Psoas muscle (tissue), 8 donors: ENCODE measurements around the gene HSPG2. TPM values are rescaled to one million over a fixed set of nuclear protein-coding genes. Genes with fewer than 3 reads are reported as not detected.

Experiments used
- ATAC-seq, 4 donors: fragments of 200-7000 bp; cut with Tn5 transposase; one replicate each; pipeline ENCODE4 v1.9.1; 2020; ENCODE audit warnings: moderate library complexity in 3 of 4, mild to moderate bottlenecking in 2 of 4
- DNase-seq, 2 donors: peaks; one replicate each; pipeline ENCODE4 v3.0.0-alpha.2; 2020
- H3K27ac ChIP-seq: fragments of 200-600 bp; one replicate; pipeline ENCODE4 v1.8.0; 2022
- H3K27me3 ChIP-seq, 3 donors: fragments of 200-600 bp in 1 of 3; one replicate each; pipeline versions ENCODE4 v1.6.1 to v1.8.0; 2013 to 2022; ENCODE audit warnings: low read length in 2 of 3, mild to moderate bottlenecking in 2 of 3, moderate library complexity in 1 of 3; ENCODE audit not compliant: insufficient read depth in 3 of 3
- H3K36me3 ChIP-seq, 2 donors: fragments of 200-600 bp in 1 of 2; one replicate each; pipeline versions ENCODE4 v1.6.1 to v1.8.0; 2013 to 2022; ENCODE audit warnings: low read depth in 1 of 2, mild to moderate bottlenecking in 1 of 2, moderate library complexity in 1 of 2; ENCODE audit not compliant: insufficient read depth in 1 of 2
- H3K4me1 ChIP-seq: fragments of 200-600 bp; one replicate; pipeline ENCODE4 v1.8.0; 2022
- H3K4me3 ChIP-seq: fragments of 200-600 bp; one replicate; pipeline ENCODE4 v1.8.0; 2022; ENCODE audit warnings: mild to moderate bottlenecking
- H3K9me3 ChIP-seq: fragments of 200-600 bp; one replicate; pipeline ENCODE4 v1.8.0; 2022
- WGBS, 3 donors: extraction: QIAGEN DNeasy Blood & Tissue Kit; methylation state at CpG; one replicate each; pipeline versions ENCODE4 v1.1.6 to v1.1.7; 2013; 5-methylcytosine and 5-hydroxymethylcytosine counted together
- intact Hi-C, 2 donors: fragments of 100-400 bp; cut with DNase I; formaldehyde crosslinking; loops; one replicate each; pipeline versions ENCODE4 v1.11.0 to v1.14.2; 2022
- polyA plus RNA-seq, 3 donors: library from polyadenylated mRNA; stranded (reverse); fragments of 200-250 nt; gene quantifications; one replicate each; pipeline ENCODE4 v1.2.3, GENCODE V29; 2013
- total RNA-seq, 4 donors: library from RNA; stranded (reverse); fragmentation: NEBNext Ultra II Directional in 2 of 4; extraction: Animal tissue kit (Norgen Biotek cat#: 25700) in 2 of 4; gene quantifications; one replicate each; pipeline versions ENCODE4 v1.2.1 to v1.2.4, GENCODE V29; 2021 to 2023
- TF ChIP-seq, protein P1 (sequence below): fragments of 200-600 bp; IDR thresholded peaks from one replicate; pipeline ENCODE4 v1.8.0; 2022; ENCODE audit warnings: antibody characterized with exemption
- donor health status: healthy with polysubstance abuse.
- donor health status: DM: no; HTN: no; CAD: no; lungs with moderate emphysema.
- donor health status: Bipolar disorder and iron deficiency.
- donor health status: healthy.
- donor health status: DM: yes; HTN: yes; CAD: no.
- donor health status: DM: no; HTN: no; CAD: no.
- donor health status: DM: no; HTN: no; CAD: no.
- donor health status: DM: yes; HTN: yes; CAD: no.

HSPG2 gene
- total and polyA plus RNA-seq, 7 donors = 24.5 to 168 (median 102) TPM

DNA sequence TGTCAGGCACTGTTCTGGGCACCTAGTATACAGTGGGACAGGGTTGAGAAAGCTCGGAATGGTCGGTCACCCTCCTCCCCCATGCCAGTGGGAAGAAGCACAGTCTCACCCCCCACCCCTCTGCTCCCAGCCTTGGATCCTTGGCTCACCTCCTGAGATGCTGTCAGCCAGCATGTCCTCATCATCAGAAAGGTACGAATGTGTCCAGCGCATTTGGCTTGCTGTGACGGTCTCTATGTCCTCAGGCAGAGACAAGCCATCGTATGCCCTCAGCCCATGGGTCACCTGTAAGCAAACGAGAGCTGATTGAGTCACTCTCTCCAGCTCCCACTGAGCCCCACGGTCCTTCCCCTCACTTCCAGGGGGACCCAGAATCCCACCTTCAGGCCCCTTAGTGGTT, 41.1 kb downstream of the HSPG2 start:
- no peak overlapping the region for H3K4me3 ChIP-seq
- H3K36me3 ChIP-seq = peaks cover 0 to 30% of the 10 kb centered on the region in 2 donors
- peak overlapping the region; percentile 53 for H3K27ac ChIP-seq
- TF ChIP-seq, protein P1, sequence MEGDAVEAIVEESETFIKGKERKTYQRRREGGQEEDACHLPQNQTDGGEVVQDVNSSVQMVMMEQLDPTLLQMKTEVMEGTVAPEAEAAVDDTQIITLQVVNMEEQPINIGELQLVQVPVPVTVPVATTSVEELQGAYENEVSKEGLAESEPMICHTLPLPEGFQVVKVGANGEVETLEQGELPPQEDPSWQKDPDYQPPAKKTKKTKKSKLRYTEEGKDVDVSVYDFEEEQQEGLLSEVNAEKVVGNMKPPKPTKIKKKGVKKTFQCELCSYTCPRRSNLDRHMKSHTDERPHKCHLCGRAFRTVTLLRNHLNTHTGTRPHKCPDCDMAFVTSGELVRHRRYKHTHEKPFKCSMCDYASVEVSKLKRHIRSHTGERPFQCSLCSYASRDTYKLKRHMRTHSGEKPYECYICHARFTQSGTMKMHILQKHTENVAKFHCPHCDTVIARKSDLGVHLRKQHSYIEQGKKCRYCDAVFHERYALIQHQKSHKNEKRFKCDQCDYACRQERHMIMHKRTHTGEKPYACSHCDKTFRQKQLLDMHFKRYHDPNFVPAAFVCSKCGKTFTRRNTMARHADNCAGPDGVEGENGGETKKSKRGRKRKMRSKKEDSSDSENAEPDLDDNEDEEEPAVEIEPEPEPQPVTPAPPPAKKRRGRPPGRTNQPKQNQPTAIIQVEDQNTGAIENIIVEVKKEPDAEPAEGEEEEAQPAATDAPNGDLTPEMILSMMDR = no peak
- intact Hi-C loops = loop anchor here (5.0 kb wide), 2 partner anchors 36 to 66 kb away; no protein-coding TSS in a partner anchor
- H3K4me1 ChIP-seq = peaks cover 57% of the 10 kb centered on the region
- no peaks in the 10 kb centered on the region for H3K9me3 ChIP-seq
- no peaks in the 10 kb centered on the region for H3K27me3 ChIP-seq
- DNase-seq (peak in 1 of 2 donors; percentile 70), ATAC-seq (peak; percentile 16 to 65 (median 56))
- WGBS, 3 donors = 49 to 55% (median 49%) methylated on average over 8 of the region's 8 CpGs

DNA sequence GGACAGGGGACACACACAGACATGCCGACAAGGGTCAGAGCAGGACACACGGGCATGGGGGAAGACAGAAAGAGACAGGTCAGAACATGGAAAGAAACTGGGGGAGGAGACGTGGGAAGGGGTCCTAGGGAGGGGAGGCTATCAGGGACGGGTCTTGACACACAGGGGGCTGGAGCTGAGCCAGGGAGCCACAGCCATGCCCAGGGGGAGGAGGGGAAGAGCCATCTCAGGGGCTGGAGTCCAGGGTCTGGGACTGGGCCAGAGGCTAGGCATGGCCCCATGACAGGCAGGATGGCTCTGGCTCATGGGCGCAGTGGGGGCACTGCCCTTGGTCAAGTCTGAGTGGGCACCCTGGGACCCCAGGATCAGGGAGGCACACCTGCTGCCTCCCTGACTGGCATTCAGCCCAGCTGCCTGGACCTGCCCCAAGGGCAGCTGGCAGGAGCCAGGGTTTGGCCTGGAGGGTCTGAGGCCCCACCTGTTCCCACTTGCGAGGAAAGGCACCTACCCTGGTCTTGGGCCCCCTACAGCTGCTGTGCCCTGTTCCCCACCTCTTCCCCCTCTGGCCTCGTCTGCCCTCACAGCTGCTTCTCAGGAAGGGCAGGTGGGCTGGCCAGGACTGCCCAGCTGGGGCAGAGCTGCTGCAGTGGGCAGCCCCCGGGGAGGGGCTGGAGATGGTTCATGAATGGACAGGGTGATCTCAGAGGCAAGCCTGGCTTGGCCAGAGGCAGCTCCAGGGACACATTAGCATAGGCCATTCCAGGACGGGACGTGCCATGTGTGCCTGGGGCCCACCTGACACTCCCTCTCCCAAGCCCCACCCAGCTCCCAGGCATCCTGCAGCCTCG, 42.9 kb downstream of the HSPG2 start:
- DNase-seq (peak in 1 of 2 donors; percentile 77), ATAC-seq (peak; percentile 25 to 71 (median 56))
- TF ChIP-seq, protein P1 = no peak
- intact Hi-C loops = no loop called here
- Histone ChIP-seq H3K4me1 (peaks cover 42% of the 10 kb centered on the region), H3K27ac (peak overlapping the region; percentile 39), H3K36me3 (peaks cover 0 to 47% of the 10 kb centered on the region in 2 donors), H3K4me3 (no peak overlapping the region), H3K9me3 (no peaks in the 10 kb centered on the region), H3K27me3 (no peaks in the 10 kb centered on the region)
- 31 to 42% (median 36%) methylated on average over 11 of the region's 11 CpGs for WGBS, 3 donors

DNA sequence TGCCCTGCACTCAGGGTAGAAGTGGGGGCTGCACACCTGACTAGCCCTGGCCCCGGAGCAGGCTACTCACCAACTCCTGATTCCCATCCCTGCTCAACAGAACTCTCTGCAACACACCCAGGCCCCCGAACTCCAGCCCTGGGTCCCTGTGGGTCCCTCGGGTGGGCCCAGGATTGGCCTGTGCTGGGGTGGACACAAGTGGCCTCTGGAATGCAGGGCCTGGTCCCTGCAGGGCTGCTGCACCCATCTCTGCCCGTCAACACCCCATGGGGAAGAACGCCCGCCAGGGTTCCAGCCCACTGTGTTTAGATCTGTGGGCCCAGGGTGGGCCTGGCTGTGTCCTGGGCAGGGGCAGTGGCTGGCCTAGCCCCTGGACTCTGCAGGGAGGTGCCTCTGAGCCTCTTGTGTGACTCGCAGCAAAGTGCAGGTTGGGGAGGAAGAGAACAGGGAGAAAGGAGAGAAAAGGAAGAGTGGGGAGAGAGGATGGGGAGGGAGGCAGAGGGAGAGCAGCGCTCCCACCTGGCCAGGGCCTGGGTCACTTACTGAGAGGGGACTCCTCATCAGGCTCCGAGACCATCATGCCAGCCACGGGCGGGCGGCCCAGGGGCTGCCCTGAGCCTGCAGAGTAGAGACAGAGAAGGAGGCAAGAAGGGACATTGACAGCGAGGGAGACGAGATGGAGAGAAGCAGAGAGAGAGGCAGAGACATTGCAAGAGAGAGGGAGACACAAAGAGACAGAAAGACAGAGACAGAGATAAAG, 43.9 kb downstream of the HSPG2 start:
- intact Hi-C loops = no loop called here
- Histone ChIP-seq H3K4me3 (no peak overlapping the region), H3K9me3 (no peaks in the 10 kb centered on the region), H3K27me3 (no peaks in the 10 kb centered on the region), H3K4me1 (peaks cover 35% of the 10 kb centered on the region), H3K27ac (no peak overlapping the region), H3K36me3 (peaks cover 0 to 57% of the 10 kb centered on the region in 2 donors)
- 77 to 82% (median 79%) methylated on average over 14 of the region's 14 CpGs for WGBS, 3 donors
- TF ChIP-seq, protein P1 = no peak
- ATAC-seq (no peak), DNase-seq (no peak)

DNA sequence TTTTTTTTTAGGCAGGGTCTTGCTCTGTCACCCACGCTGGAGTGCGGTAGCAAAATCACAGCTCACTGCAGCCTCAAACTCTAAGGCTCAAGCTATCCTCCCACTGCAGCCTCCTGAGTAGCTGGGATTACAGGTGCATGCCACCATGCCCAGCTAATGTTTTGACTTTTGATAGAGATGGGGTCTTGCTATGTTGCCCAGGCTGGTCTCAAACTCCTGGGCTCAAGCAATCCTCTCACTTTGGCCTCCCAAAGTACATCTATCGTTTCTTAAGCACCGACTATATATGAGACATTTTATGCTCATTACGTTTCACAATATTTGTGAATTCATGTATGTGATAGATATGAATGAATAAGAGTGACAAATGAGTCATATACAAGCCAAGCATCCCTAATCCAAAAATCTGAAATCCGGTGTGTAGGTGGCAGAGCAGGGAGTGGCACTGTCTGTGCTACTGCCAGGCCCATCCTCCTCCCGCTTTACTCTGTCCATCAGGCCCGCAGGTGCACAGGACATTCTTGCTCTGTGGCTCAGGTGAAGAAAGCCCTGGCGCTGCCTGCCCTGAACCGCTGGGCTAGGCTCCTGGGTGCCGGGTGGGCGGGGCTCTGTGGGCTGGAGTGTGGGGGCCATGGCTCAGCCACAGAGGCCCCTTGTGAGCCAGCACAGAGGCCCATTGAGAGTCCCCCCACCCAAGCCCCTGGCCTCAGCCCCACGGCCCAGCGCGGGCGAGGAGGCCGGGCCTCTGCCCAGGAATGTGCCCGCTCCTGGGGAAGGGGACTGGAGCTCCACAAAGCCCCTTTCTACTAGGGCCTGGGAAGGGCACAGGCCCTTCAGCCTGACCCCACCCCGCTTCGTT, 45.3 kb downstream of the HSPG2 start:
- Histone ChIP-seq H3K4me1 (peaks cover 24% of the 10 kb centered on the region), H3K9me3 (no peaks in the 10 kb centered on the region), H3K36me3 (peaks cover 0 to 71% of the 10 kb centered on the region in 2 donors), H3K27me3 (no peaks in the 10 kb centered on the region), H3K4me3 (no peak overlapping the region), H3K27ac (no peak overlapping the region)
- ATAC-seq (no peak), DNase-seq (peak in 1 of 2 donors; percentile 48)
- TF ChIP-seq, protein P1 = no peak
- WGBS, 3 donors = 90 to 94% (median 93%) methylated on average over 18 to 20 of the region's 20 CpGs
- intact Hi-C loops = no loop called here
